GM18951 (cell line): ENCODE measurements around the gene IFNL2.
"Not testable (repeated sequence)": the region's sequence is repeated elsewhere in the genome, so short reads cannot be mapped to it uniquely, and the experiment has no call there.

Experiments
- POLR2A ChIP-seq: IDR thresholded peaks from 4 replicates; pipeline ENCODE4 v1.6.1; 2011; ENCODE audit warnings: mild to moderate bottlenecking; ENCODE audit not compliant: insufficient read length, insufficient read depth; ENCODE audit errors: extremely low read depth
- in situ Hi-C: fragments of 300-500 bp; cut with MboI; formaldehyde crosslinking; loops from one replicate; pipeline ENCODE4 v1.12.0; 2022; ENCODE audit warnings: low sequenced_read_pairs, mixed read lengths, inconsistent platforms; ENCODE audit not compliant: unreplicated experiment

Gene IFNL2

GRCh38 chr19:39308531-39309304, 40.5 kb downstream of the IFNL2 start:
- in situ Hi-C loops: no loop called here
- no peak for TF ChIP-seq POLR2A

- in situ Hi-C loops: not testable (repeated sequence)
These were observed 41.1 kb downstream of the IFNL2 start for GRCh38 chr19:39309305-39309670.

- in situ Hi-C loops: no loop called here
- TF ChIP-seq POLR2A: no peak
These were observed 42.5 kb downstream of the IFNL2 start for GRCh38 chr19:39310558-39311311.

DNA sequence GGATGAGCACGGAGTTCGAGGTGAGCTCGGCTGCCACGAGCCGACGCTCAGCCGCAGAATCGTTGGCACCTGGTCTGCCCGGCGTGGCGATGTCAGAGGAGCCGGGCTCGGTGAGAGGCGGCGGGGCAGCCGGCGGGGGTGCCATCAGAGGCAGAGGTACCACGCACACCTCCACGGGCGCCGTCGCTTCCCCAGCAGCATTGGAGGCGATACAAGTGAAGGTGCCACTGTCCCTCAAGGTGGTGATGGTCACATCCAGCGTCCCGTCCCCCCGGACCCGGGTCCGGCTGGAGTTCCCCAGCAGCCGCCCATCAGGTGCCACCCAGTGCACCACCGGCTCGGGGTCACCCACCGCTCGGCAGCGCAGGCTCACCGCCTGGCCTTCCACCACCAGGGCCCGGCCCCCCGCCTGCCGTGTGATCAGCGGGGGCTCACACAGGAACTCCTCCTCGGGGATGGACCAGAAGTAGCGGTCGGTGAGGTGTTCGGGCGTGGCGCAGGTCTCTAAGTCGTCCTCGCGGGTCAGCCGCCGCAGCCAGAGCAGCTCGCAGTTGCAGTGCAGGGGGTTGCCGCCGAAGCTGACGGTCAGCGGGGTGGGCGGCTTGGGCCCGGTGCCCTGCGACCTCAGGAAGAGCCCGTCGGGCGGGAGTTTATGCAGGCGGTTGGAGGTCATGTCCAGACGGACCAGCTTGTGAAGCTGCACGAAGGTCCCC, 46.0 kb downstream of the IFNL2 start:
- in situ Hi-C loops: no loop called here

DNA sequence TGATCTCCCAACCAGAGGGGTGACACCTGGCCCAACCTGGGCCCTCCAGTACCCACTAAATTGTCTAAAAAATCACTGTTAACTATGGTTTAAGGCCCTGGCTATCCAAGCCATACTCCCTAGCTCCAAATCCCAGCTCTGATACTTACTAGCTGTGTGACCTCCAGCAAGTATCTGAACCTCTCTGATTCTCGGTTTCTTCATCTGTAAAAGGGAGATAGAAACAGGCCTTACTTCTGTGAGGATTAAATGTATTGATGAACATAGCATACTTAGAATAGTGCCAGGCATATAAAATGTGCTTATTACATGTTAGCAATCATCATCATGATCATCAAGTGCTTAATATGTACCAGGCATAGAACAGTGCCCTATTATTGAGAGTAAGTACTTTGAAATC, 47.7 kb downstream of the IFNL2 start:
- in situ Hi-C loops: no loop called here
- TF ChIP-seq POLR2A: no peak

More for the DNA sequence above, 46.0 kb downstream of the IFNL2 start:
- TF ChIP-seq POLR2A: no peak

- in situ Hi-C loops: no loop called here
- TF ChIP-seq POLR2A: no peak
These were observed 48.6 kb downstream of the IFNL2 start for GRCh38 chr19:39316627-39317321.

- TF ChIP-seq POLR2A: no peak
- in situ Hi-C loops: no loop called here
These were observed 49.3 kb downstream of the IFNL2 start for GRCh38 chr19:39317476-39317875.

- TF ChIP-seq POLR2A: no peak
- in situ Hi-C loops: no loop called here
These were observed 49.9 kb downstream of the IFNL2 start for GRCh38 chr19:39318071-39318470.

DNA sequence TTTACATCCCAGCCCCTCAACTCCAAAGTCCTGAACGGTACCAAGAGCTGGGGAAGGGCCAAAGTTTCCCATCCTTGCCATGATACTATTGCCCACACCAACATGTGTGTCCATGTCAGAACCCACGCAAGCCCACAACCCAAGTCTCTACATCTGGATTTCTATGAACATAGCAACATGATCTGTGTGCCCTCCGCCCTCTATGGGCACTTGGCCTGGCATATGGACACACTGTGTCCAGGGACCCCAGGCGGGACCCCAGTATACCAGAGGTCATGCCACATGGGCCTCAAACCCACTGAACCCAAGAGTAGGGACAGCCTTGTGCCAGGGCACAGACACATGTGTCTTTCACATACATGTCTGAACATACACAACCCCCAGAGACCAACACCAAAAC, 50.5 kb downstream of the IFNL2 start:
- no peak for TF ChIP-seq POLR2A

DNA sequence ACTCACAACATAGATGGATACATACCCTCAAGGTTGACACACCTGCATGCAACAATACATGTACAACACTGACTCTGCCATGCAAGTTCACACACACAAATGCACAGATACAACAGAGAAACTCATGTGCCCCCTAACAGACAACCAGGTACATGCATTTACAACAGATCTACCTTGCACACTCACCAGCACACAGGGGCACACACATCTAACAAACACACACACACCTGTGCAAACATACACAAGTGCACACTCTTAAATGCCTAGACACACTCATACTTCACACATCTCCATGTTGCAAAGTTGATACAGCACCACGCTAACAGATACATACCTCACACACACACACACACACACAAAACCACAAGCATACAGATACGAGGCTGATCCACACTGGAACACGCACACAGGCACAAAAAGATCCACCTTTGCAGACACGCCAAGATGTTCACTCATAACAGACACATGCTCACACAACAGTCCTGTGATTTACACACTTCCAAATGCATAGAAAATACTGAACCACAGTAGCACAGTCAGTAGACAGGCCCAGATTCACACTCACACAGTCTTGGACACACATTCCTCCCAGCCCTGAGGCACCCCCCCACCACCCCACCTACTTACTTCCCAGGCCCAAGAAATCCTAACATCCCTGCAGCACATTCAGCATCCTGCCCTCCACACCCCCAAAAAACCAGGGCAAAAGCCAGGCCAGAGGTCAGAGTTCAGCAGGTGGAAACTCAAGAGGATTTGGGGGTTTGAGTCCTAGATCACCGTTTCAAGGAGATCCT, 51.1 kb downstream of the IFNL2 start:
- TF ChIP-seq POLR2A: no peak
- in situ Hi-C loops: no loop called here

More for the DNA sequence above, 50.5 kb downstream of the IFNL2 start:
- in situ Hi-C loops: no loop called here
